Measurements from ENCODE around the gene JARID2.

JARID2 gene

GRCh38 chr6:15254070-15254975 is 8.5 kb downstream of the JARID2 start:
- Histone ChIP-seq H3K9me3 (ENCODE audit: control insufficient read depth in 2 of 2, low read length in 2 of 2) (no peaks in the 10 kb centered on the region), H3K4me1 (ENCODE audit: control insufficient read depth in 2 of 2, insufficient read depth in 2 of 2, low read length in 2 of 2) (peaks cover 20 to 22% of the 10 kb centered on the region in 2 donors), H3K9ac (ENCODE audit: low read depth in 1 of 2, low read length in 2 of 2) (no peak overlapping the region), H3K36me3 (ENCODE audit: control insufficient read depth in 2 of 2, insufficient read depth in 2 of 2, low read length in 2 of 2) (no peaks in the 10 kb centered on the region), H3K27me3 (ENCODE audit: control insufficient read depth in 2 of 2, insufficient read depth in 2 of 2, low read length in 2 of 2) (no peaks in the 10 kb centered on the region), H3K27ac (ENCODE audit: low read depth in 2 of 2, low read length in 2 of 2) (no peak overlapping the region), H3K4me3 (ENCODE audit: low read length in 2 of 2) (no peak overlapping the region)

GRCh38 chr6:15255481-15255880 is 9.6 kb downstream of the JARID2 start:
- Histone ChIP-seq H3K27me3 (ENCODE audit: control insufficient read depth in 2 of 2, insufficient read depth in 2 of 2, low read length in 2 of 2) (no peaks in the 10 kb centered on the region), H3K9ac (ENCODE audit: low read depth in 1 of 2, low read length in 2 of 2) (no peak overlapping the region), H3K27ac (ENCODE audit: low read depth in 2 of 2, low read length in 2 of 2) (no peak overlapping the region), H3K9me3 (ENCODE audit: control insufficient read depth in 2 of 2, low read length in 2 of 2) (no peaks in the 10 kb centered on the region), H3K36me3 (ENCODE audit: control insufficient read depth in 2 of 2, insufficient read depth in 2 of 2, low read length in 2 of 2) (no peaks in the 10 kb centered on the region), H3K4me3 (ENCODE audit: low read length in 2 of 2) (no peak overlapping the region), H3K4me1 (ENCODE audit: control insufficient read depth in 2 of 2, insufficient read depth in 2 of 2, low read length in 2 of 2) (peaks cover 13 to 17% of the 10 kb centered on the region in 2 donors)

GRCh38 chr6:15255909-15256395 is 10.1 kb downstream of the JARID2 start:
- Histone ChIP-seq H3K27ac (ENCODE audit: low read depth in 2 of 2, low read length in 2 of 2) (no peak overlapping the region), H3K27me3 (ENCODE audit: control insufficient read depth in 2 of 2, insufficient read depth in 2 of 2, low read length in 2 of 2) (no peaks in the 10 kb centered on the region), H3K9ac (ENCODE audit: low read depth in 1 of 2, low read length in 2 of 2) (no peak overlapping the region)

GRCh38 chr6:15256538-15257271 is 10.8 kb downstream of the JARID2 start:
- H3K9me3 ChIP-seq (ENCODE audit: control insufficient read depth in 2 of 2, low read length in 2 of 2) = no peaks in the 10 kb centered on the region
- H3K27me3 ChIP-seq (ENCODE audit: control insufficient read depth in 2 of 2, insufficient read depth in 2 of 2, low read length in 2 of 2) = no peaks in the 10 kb centered on the region
- no peaks in the 10 kb centered on the region for H3K36me3 ChIP-seq (ENCODE audit: control insufficient read depth in 2 of 2, insufficient read depth in 2 of 2, low read length in 2 of 2)
- H3K4me1 ChIP-seq (ENCODE audit: control insufficient read depth in 2 of 2, insufficient read depth in 2 of 2, low read length in 2 of 2) = peaks cover 5 to 13% of the 10 kb centered on the region in 2 donors
- H3K4me3 ChIP-seq (ENCODE audit: low read length in 2 of 2) = no peak overlapping the region
- no peak overlapping the region for H3K27ac ChIP-seq (ENCODE audit: low read depth in 2 of 2, low read length in 2 of 2)
- H3K9ac ChIP-seq (ENCODE audit: low read depth in 1 of 2, low read length in 2 of 2) = no peak overlapping the region

More at GRCh38 chr6:15255909-15256395, 10.1 kb downstream of the JARID2 start:
- H3K36me3 ChIP-seq (ENCODE audit: control insufficient read depth in 2 of 2, insufficient read depth in 2 of 2, low read length in 2 of 2) = no peaks in the 10 kb centered on the region
- H3K9me3 ChIP-seq (ENCODE audit: control insufficient read depth in 2 of 2, low read length in 2 of 2) = no peaks in the 10 kb centered on the region
- no peak overlapping the region for H3K4me3 ChIP-seq (ENCODE audit: low read length in 2 of 2)
- H3K4me1 ChIP-seq (ENCODE audit: control insufficient read depth in 2 of 2, insufficient read depth in 2 of 2, low read length in 2 of 2) = peaks cover 12 to 16% of the 10 kb centered on the region in 2 donors

GRCh38 chr6:15257357-15258132 is 11.7 kb downstream of the JARID2 start:
- no peak overlapping the region for H3K9ac ChIP-seq (ENCODE audit: low read depth in 1 of 2, low read length in 2 of 2)
- H3K36me3 ChIP-seq (ENCODE audit: control insufficient read depth in 2 of 2, insufficient read depth in 2 of 2, low read length in 2 of 2) = no peaks in the 10 kb centered on the region
- H3K4me3 ChIP-seq (ENCODE audit: low read length in 2 of 2) = no peak overlapping the region
- H3K27me3 ChIP-seq (ENCODE audit: control insufficient read depth in 2 of 2, insufficient read depth in 2 of 2, low read length in 2 of 2) = no peaks in the 10 kb centered on the region
- peaks cover 4 to 13% of the 10 kb centered on the region in 2 donors for H3K4me1 ChIP-seq (ENCODE audit: control insufficient read depth in 2 of 2, insufficient read depth in 2 of 2, low read length in 2 of 2)
- no peak overlapping the region for H3K27ac ChIP-seq (ENCODE audit: low read depth in 2 of 2, low read length in 2 of 2)
- H3K9me3 ChIP-seq (ENCODE audit: control insufficient read depth in 2 of 2, low read length in 2 of 2) = no peaks in the 10 kb centered on the region

GRCh38 chr6:15259766-15260098 is 13.9 kb downstream of the JARID2 start:
- Histone ChIP-seq H3K27ac (ENCODE audit: low read depth in 2 of 2, low read length in 2 of 2) (no peak overlapping the region), H3K9ac (ENCODE audit: low read depth in 1 of 2, low read length in 2 of 2) (no peak overlapping the region), H3K27me3 (ENCODE audit: control insufficient read depth in 2 of 2, insufficient read depth in 2 of 2, low read length in 2 of 2) (no peaks in the 10 kb centered on the region), H3K9me3 (ENCODE audit: control insufficient read depth in 2 of 2, low read length in 2 of 2) (no peaks in the 10 kb centered on the region), H3K36me3 (ENCODE audit: control insufficient read depth in 2 of 2, insufficient read depth in 2 of 2, low read length in 2 of 2) (no peaks in the 10 kb centered on the region), H3K4me1 (ENCODE audit: control insufficient read depth in 2 of 2, insufficient read depth in 2 of 2, low read length in 2 of 2) (peaks cover 1 to 13% of the 10 kb centered on the region in 2 donors), H3K4me3 (ENCODE audit: low read length in 2 of 2) (no peak overlapping the region)

GRCh38 chr6:15260099-15260821 is 14.4 kb downstream of the JARID2 start:
- H3K27ac ChIP-seq (ENCODE audit: low read depth in 2 of 2, low read length in 2 of 2) = no peak overlapping the region

GRCh38 chr6:15263780-15264374 is 18.0 kb downstream of the JARID2 start:
- H3K4me1 ChIP-seq (ENCODE audit: control insufficient read depth in 2 of 2, insufficient read depth in 2 of 2, low read length in 2 of 2) = peaks cover 15 to 21% of the 10 kb centered on the region in 2 donors
- H3K36me3 ChIP-seq (ENCODE audit: control insufficient read depth in 2 of 2, insufficient read depth in 2 of 2, low read length in 2 of 2) = no peaks in the 10 kb centered on the region
- H3K27ac ChIP-seq (ENCODE audit: low read depth in 2 of 2, low read length in 2 of 2) = no peak overlapping the region

More at GRCh38 chr6:15260099-15260821, 14.4 kb downstream of the JARID2 start:
- H3K9me3 ChIP-seq (ENCODE audit: control insufficient read depth in 2 of 2, low read length in 2 of 2) = no peaks in the 10 kb centered on the region
- H3K4me3 ChIP-seq (ENCODE audit: low read length in 2 of 2) = no peak overlapping the region
- H3K36me3 ChIP-seq (ENCODE audit: control insufficient read depth in 2 of 2, insufficient read depth in 2 of 2, low read length in 2 of 2) = no peaks in the 10 kb centered on the region
- no peaks in the 10 kb centered on the region for H3K27me3 ChIP-seq (ENCODE audit: control insufficient read depth in 2 of 2, insufficient read depth in 2 of 2, low read length in 2 of 2)
- H3K4me1 ChIP-seq (ENCODE audit: control insufficient read depth in 2 of 2, insufficient read depth in 2 of 2, low read length in 2 of 2) = peaks cover 6 to 17% of the 10 kb centered on the region in 2 donors
- peak overlapping the region in 1 of 2 donors; percentile 18 for H3K9ac ChIP-seq (ENCODE audit: low read depth in 1 of 2, low read length in 2 of 2)

GRCh38 chr6:15264412-15264811 is 18.5 kb downstream of the JARID2 start:
- Histone ChIP-seq H3K4me3 (ENCODE audit: low read length in 2 of 2) (no peak overlapping the region), H3K27me3 (ENCODE audit: control insufficient read depth in 2 of 2, insufficient read depth in 2 of 2, low read length in 2 of 2) (no peaks in the 10 kb centered on the region), H3K27ac (ENCODE audit: low read depth in 2 of 2, low read length in 2 of 2) (no peak overlapping the region), H3K9me3 (ENCODE audit: control insufficient read depth in 2 of 2, low read length in 2 of 2) (no peaks in the 10 kb centered on the region), H3K4me1 (ENCODE audit: control insufficient read depth in 2 of 2, insufficient read depth in 2 of 2, low read length in 2 of 2) (peaks cover 14 to 21% of the 10 kb centered on the region in 2 donors), H3K36me3 (ENCODE audit: control insufficient read depth in 2 of 2, insufficient read depth in 2 of 2, low read length in 2 of 2) (no peaks in the 10 kb centered on the region), H3K9ac (ENCODE audit: low read depth in 1 of 2, low read length in 2 of 2) (no peak overlapping the region)

More at GRCh38 chr6:15263780-15264374, 18.0 kb downstream of the JARID2 start:
- Histone ChIP-seq H3K4me3 (ENCODE audit: low read length in 2 of 2) (no peak overlapping the region), H3K9ac (ENCODE audit: low read depth in 1 of 2, low read length in 2 of 2) (no peak overlapping the region), H3K9me3 (ENCODE audit: control insufficient read depth in 2 of 2, low read length in 2 of 2) (no peaks in the 10 kb centered on the region), H3K27me3 (ENCODE audit: control insufficient read depth in 2 of 2, insufficient read depth in 2 of 2, low read length in 2 of 2) (no peaks in the 10 kb centered on the region)
